ENCODE data around the gene LPCAT1.
"Not testable (repeated sequence)": the region's sequence is repeated elsewhere in the genome, so short reads cannot be mapped to it uniquely, and the experiment has no call there.

LPCAT1 gene

GRCh38 chr5:1440098-1440493, 83.7 kb downstream of the LPCAT1 start:
- no peak for DNase-seq

- no peak for DNase-seq
Observed at GRCh38 chr5:1439388-1440097, 84.2 kb downstream of the LPCAT1 start.

DNA sequence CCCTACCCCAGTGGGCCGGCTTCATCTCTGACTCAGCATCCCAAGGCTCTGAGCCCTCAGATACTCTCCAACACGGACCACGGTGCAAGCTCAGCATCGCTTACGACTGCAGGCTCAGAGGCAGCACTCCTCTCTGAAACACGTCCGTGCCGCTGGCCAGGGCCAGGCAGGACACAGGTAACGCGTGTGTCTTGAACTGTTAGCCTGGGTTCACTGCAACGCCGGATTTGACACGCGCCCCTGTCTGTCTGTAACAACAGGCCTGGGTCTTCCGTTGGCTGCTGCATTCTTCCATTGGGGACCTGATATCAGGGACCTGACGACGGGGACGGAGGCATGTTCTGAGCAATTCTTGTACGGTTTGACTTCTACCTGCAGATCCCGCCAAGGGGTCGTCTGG, 84.9 kb downstream of the LPCAT1 start:
- DNase-seq, result no peak

- DNase-seq, result no peak
Observed at GRCh38 chr5:1437876-1438559, 85.7 kb downstream of the LPCAT1 start.

- DNase-seq, result no peak
Observed at GRCh38 chr5:1437226-1437829, 86.4 kb downstream of the LPCAT1 start.

- no peak for DNase-seq
Observed at GRCh38 chr5:1436681-1437080, 87.1 kb downstream of the LPCAT1 start.

- DNase-seq, result no peak
Observed at GRCh38 chr5:1436036-1436435, 87.7 kb downstream of the LPCAT1 start.

- DNase-seq, result no peak
Observed at GRCh38 chr5:1435369-1435768, 88.4 kb downstream of the LPCAT1 start.

- no peak for DNase-seq
Observed at GRCh38 chr5:1432296-1432695, 91.5 kb downstream of the LPCAT1 start.

GRCh38 chr5:1431896-1432295, 91.9 kb downstream of the LPCAT1 start:
- no peak for DNase-seq

- DNase-seq, result no peak
Observed at GRCh38 chr5:1431021-1431811, 92.5 kb downstream of the LPCAT1 start.

DNA sequence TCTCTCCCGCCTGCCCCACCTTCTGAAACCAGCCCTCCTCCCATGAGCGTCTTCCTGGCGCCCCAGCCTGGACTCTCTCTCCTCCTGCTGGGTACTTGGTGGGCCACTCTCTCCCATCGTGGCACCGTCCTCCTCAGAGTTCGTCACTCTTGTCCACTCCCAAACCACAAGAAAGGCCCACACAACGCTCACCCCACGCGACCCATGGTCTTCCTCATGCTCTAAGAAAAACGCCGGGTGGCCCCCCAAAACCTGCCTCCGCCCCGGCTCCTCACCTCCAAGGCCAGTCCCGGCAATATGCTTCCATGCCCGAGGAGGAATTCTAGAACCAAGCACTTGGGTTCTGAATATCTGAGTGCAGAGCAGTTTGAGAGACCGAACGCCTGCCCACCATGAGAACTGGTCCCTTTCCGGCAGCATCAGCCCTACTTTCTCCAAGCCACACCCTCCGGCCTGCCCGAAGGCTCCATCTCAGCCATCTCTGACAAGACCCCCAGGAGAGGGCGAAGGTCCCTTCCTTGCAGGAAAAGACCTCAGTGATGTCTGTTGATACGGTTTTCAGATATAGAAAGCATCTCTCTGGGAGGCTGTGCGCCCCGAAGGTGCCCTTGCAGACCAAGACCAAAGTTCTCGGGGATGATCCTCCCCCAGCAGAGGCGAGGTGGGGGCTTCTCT, 93.5 kb downstream of the LPCAT1 start:
- no peak for DNase-seq

GRCh38 chr5:1429496-1429895, 94.3 kb downstream of the LPCAT1 start:
- DNase-seq, result no peak

GRCh38 chr5:1429066-1429465, 94.7 kb downstream of the LPCAT1 start:
- DNase-seq, result no peak

DNA sequence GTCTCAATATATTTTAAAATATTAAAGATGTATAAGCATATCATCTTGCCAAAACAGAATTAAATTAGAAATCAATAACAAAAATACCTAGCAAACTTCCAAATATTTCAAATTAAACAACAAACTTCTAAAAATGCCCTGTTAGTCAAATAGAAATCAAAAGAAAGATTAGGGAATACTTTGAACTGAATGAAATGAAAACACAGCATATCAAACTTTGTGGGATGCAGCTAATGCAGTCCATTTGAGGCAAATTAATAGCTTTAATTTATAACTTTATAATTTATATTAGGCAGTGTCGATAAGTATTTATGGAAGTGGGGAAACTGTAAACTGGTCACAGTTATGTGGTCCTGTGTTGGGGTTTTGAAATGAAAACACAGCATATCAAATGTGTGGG, 95.7 kb downstream of the LPCAT1 start:
- DNase-seq, result no peak

- DNase-seq, result no peak
Observed at GRCh38 chr5:1424716-1425115, 99.0 kb downstream of the LPCAT1 start.

DNA sequence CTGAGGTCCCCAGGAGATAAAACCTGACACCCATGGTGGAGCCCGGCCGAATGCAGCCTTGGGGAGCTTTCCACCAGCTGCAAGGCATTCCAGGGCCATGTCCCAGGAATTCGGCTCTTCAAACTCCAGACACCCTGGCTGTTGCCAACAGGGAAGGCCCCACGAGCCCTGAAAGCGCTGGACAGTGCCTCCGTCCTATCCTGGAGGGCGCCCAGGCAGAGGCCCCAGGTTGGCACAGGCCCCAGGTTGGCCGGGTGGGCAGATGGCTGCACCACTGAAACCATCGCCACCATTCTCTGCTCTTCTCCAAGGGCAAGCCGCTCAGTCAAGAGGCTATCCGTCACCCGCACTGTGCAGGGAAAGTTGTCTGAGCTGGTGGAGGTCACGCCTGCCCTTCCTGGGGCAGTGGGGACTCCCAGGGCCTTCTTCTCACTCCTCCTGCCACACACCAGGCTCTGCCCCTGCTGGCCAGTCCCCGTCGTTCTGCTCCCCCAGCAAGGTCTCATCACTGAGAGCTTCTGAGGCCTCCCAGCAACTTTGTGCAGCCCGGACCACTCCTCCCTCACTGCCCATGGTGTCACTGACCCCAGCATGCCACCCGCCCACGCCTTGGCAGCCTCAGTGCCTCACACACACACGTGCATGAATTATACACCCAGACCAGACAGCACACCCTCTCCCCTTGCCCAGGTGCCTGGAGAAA, 99.7 kb downstream of the LPCAT1 start:
- DNase-seq, result no peak

GRCh38 chr5:1422522-1422921, 101.2 kb downstream of the LPCAT1 start:
- DNase-seq, result not testable (repeated sequence)

DNA sequence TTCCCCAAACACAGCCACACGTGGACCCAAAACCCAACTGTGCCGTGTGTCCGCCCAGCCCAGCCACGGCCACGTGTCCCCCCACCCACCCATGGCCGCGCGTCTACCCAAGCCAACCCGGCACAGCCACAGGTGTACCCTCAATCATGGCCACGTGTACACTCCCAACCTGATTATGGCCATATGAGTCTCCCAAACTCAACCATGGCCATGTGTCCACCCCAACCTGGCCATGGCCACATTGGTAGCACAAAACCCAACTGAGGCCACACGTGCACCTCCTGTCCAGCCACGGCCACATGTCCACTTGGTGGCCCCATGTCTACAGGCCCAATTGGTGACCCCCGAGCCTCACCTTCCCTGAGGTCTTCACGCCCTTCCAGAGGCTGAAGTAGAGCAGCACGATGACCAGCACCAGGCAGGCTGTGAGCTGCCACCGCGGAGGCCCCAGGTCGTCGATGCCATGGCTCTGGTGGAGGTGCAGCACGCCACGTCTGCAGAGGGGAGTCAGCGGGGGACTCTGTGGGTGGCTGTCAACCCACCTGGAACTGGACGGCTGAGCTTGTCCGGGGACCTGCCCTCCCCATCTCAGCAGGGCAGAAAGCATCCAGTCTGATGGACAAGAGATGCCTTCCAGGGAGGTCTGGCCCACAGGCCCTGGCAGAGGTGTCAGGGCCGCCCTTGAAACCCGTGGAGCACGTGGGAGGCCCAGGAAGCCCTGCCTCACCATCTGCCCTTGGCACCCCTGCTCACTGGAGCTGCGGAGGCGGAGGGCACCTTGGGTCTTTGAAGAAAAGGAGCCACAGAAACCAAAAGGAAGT, 102.0 kb downstream of the LPCAT1 start:
- no peak for DNase-seq

DNA sequence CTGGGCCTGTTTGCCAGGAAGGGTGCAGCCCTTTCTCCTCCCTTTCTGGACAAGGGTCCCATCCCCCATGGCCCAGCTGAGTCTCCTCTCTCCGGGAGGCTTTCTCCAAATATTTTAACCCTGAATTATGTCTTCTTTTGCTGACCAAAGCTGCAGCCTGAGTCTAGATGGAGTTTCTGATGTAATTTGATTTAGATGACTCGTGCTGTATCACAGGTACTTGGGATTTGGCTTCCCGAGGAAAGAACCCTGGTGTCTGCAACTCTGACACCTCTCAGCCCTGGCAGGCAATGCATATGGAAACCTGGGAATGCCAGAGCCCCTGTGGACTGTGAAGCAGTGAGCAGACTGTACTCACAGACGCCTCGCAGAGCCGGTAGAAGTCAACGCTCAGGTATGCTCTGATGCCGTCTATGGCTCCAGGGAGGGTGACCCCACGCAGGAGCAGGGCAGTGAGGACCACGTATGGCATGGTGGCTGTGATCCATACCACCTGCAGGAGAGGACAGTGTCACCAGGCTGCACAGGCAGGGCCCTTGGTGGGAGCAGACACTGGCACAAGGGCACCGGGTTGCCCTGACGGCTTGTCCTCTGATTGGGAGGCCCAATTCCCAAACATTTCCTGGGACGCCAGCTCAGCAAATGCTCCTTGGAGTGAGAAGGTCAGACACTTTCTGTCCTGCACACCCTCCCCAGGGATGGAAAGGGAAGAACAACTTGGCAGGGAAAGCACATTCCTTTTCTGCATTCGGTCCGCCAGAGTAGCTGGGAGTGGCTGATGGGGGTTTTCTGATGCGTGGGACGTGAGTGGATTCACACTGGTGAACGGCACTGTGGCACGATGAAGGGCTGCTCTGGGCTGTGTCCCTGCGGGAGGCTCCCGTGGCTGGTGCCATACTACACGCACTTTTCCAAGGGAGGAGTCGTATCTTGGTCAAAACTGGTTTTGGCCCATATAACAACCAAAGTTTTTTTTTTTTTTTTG, 103.3 kb downstream of the LPCAT1 start:
- DNase-seq, result no peak
